IMR-90 (cell line): ENCODE measurements around the gene OXSM. TPM values are rescaled to one million over a fixed set of nuclear protein-coding genes. Genes with fewer than 3 reads are reported as not detected.

Source experiments
- ATAC-seq: fragments of 200-7000 bp; cut with Tn5 transposase; 2 replicates; pipeline ENCODE4 v1.9.1; 2020; ENCODE audit warnings: low read depth, mild to moderate bottlenecking, moderate library complexity
- BruUV-seq: library from RNA; stranded (reverse); fragments of 400-500 nt; replicated peaks from 2 replicates; lab custom pipeline; 2021; lab: Mats Ljungman, UMichigan
- CTCF ChIA-PET: fragments of 300-600 bp; formaldehyde crosslinking; extraction: SDS; loops from one replicate; lab custom pipeline; 2021; ENCODE audit warnings: antibody characterized with exemption; lab: Yijun Ruan, JAX
- POLR2A ChIA-PET: fragments of 300-600 bp; sonication (Branson Sonifier 250); formaldehyde crosslinking; loops from one replicate; lab custom pipeline; 2022; ENCODE audit warnings: antibody characterized with exemption; ENCODE audit not compliant: unreplicated experiment; lab: Charles Lee
- DNase-seq: peaks from one replicate; pipeline ENCODE4 v3.0.0; 2013
- H2AFZ ChIP-seq: replicated peaks from 2 replicates; pipeline ENCODE3; 2013; ENCODE audit warnings: low read length, mild to moderate bottlenecking; ENCODE audit not compliant: poor library complexity
- H2AK5ac ChIP-seq: 2 replicates; pipeline ENCODE4 v1.6.1; 2013; ENCODE audit warnings: low read depth, low read length, inconsistent platforms
- H2AK9ac ChIP-seq: replicated peaks from 2 replicates; pipeline ENCODE3; 2013; ENCODE audit warnings: mild to moderate bottlenecking, low read depth, low read length, moderate library complexity; ENCODE audit not compliant: poor library complexity
- H2BK120ac ChIP-seq: 2 replicates; pipeline ENCODE4 v1.6.1; 2013; ENCODE audit warnings: low read depth, low read length, inconsistent platforms
- H2BK15ac ChIP-seq: 3 replicates; pipeline ENCODE4 v1.6.1; 2013; ENCODE audit warnings: low read depth, low read length, inconsistent platforms
- H2BK20ac ChIP-seq: 2 replicates; pipeline ENCODE4 v1.6.1; 2013; ENCODE audit warnings: low read depth, mild to moderate bottlenecking, inconsistent platforms, low read length, moderate library complexity
- H2BK5ac ChIP-seq: 2 replicates; pipeline ENCODE4 v1.6.1; 2013; ENCODE audit warnings: mild to moderate bottlenecking, low read depth, low read length, inconsistent platforms; ENCODE audit not compliant: poor library complexity, severe bottlenecking
- H3K14ac ChIP-seq: replicated peaks from 2 replicates; pipeline ENCODE4 v1.6.1; 2013; ENCODE audit warnings: low read depth, low read length, inconsistent platforms
- H3K18ac ChIP-seq: 2 replicates; pipeline ENCODE4 v1.6.1; 2013; ENCODE audit warnings: low read depth, low read length, control low read depth
- H3K23ac ChIP-seq: 2 replicates; pipeline ENCODE4 v1.6.1; 2013; ENCODE audit warnings: low read depth, low read length, inconsistent platforms
- H3K27ac ChIP-seq: 2 replicates; pipeline ENCODE4 v1.5.1; 2013; ENCODE audit warnings: mild to moderate bottlenecking, control low read depth, low read length; ENCODE audit not compliant: insufficient read depth
- H3K27me3 ChIP-seq: 2 replicates; pipeline ENCODE4 v1.6.1; 2013; ENCODE audit warnings: low read length; ENCODE audit not compliant: control insufficient read depth, insufficient read depth
- H3K36me3 ChIP-seq: 2 replicates; pipeline ENCODE4 v1.6.1; 2013; ENCODE audit warnings: low read length, mixed read lengths; ENCODE audit not compliant: control insufficient read depth, insufficient read depth
- H3K4ac ChIP-seq: 2 replicates; pipeline ENCODE4 v1.6.1; 2013; ENCODE audit warnings: low read depth, low read length, inconsistent platforms
- H3K4me1 ChIP-seq: 2 replicates; pipeline ENCODE4 v1.6.1; 2013; ENCODE audit warnings: low read length, mixed read lengths; ENCODE audit not compliant: control insufficient read depth, insufficient read depth
- H3K4me2 ChIP-seq: 2 replicates; pipeline ENCODE4 v1.6.1; 2013; ENCODE audit warnings: low read depth, mild to moderate bottlenecking, control low read depth, low read length, moderate library complexity
- H3K4me3 ChIP-seq: 2 replicates; pipeline ENCODE4 v1.5.1; 2013; ENCODE audit warnings: low read depth, mild to moderate bottlenecking, control low read depth, low read length, moderate library complexity; ENCODE audit not compliant: insufficient read depth
- H3K56ac ChIP-seq: 2 replicates; pipeline ENCODE4 v1.6.1; 2013; ENCODE audit warnings: low read length, inconsistent platforms; ENCODE audit not compliant: insufficient read depth; ENCODE audit errors: extremely low read depth
- H3K79me1 ChIP-seq, 2 experiments: 2 replicates each; pipeline ENCODE4 v1.6.1; 2013; ENCODE audit warnings: low read length in 2 of 2, inconsistent platforms in 1 of 2, low read depth in 1 of 2
- H3K9ac ChIP-seq: 2 replicates; pipeline ENCODE4 v1.6.1; 2013; ENCODE audit warnings: low read depth, low read length, control low read depth
- H3K9me1 ChIP-seq: 2 replicates; pipeline ENCODE4 v1.6.1; 2013; ENCODE audit warnings: low read length, inconsistent platforms; ENCODE audit not compliant: insufficient read depth
- H3K9me3 ChIP-seq: 2 replicates; pipeline ENCODE4 v1.6.1; 2013; ENCODE audit warnings: low read length; ENCODE audit not compliant: control insufficient read depth, insufficient read depth
- H4K20me1 ChIP-seq: 2 replicates; pipeline ENCODE4 v1.6.1; 2013; ENCODE audit warnings: low read length, inconsistent platforms; ENCODE audit not compliant: insufficient read depth
- H4K5ac ChIP-seq: 2 replicates; pipeline ENCODE4 v1.6.1; 2013; ENCODE audit warnings: mild to moderate bottlenecking, low read depth, low read length, control low read depth
- H4K8ac ChIP-seq, 2 experiments: 2 replicates each; pipeline ENCODE4 v1.6.1; 2013; ENCODE audit warnings: low read depth in 2 of 2, low read length in 2 of 2, control low read depth in 1 of 2, inconsistent platforms in 1 of 2
- H4K91ac ChIP-seq: 2 replicates; pipeline ENCODE4 v1.6.1; 2013; ENCODE audit warnings: low read depth, low read length, inconsistent platforms; ENCODE audit not compliant: insufficient read depth
- BHLHE40 ChIP-seq: fragments of 150-350 bp; IDR thresholded peaks from 2 replicates; pipeline ENCODE4 v1.6.1; 2016; ENCODE audit warnings: mild to moderate bottlenecking, low read depth, low read length
- CEBPB ChIP-seq: IDR thresholded peaks from 2 replicates; pipeline ENCODE4 v1.6.1; 2012; ENCODE audit warnings: low read depth, low read length, improper control_type of control experiment
- CHD1 ChIP-seq: IDR thresholded peaks from 2 replicates; pipeline ENCODE4 v1.6.1; 2012; ENCODE audit warnings: low read depth, low read length, improper control_type of control experiment
- FOS ChIP-seq: fragments of 150-350 bp; IDR thresholded peaks from 2 replicates; pipeline ENCODE4 v1.6.1; 2016; ENCODE audit warnings: low read depth, low read length
- MAFK ChIP-seq: IDR thresholded peaks from 2 replicates; pipeline ENCODE4 v1.6.1; 2012; ENCODE audit warnings: low read depth, low read length, improper control_type of control experiment
- MXI1 ChIP-seq: IDR thresholded peaks from 2 replicates; pipeline ENCODE4 v1.6.1; 2012; ENCODE audit warnings: low read depth, mild to moderate bottlenecking, low read length, moderate library complexity, borderline replicate concordance
- NFE2L2 ChIP-seq: fragments of 150-350 bp; IDR thresholded peaks from 2 replicates; pipeline ENCODE4 v1.6.1; 2016; ENCODE audit warnings: low read depth, mild to moderate bottlenecking, low read length
- POLR2A ChIP-seq: IDR thresholded peaks from 2 replicates; pipeline ENCODE4 v1.6.1; 2012; ENCODE audit warnings: mild to moderate bottlenecking, low read depth, low read length
- RAD21 ChIP-seq: IDR thresholded peaks from 2 replicates; pipeline ENCODE4 v1.6.1; 2012; ENCODE audit warnings: low read length, improper control_type of control experiment
- RCOR1 ChIP-seq: IDR thresholded peaks from 2 replicates; pipeline ENCODE4 v1.6.1; 2012; ENCODE audit warnings: mild to moderate bottlenecking, low read length, improper control_type of control experiment; ENCODE audit not compliant: insufficient replicate concordance
- RFX5 ChIP-seq: IDR thresholded peaks from 2 replicates; pipeline ENCODE4 v1.8.0; 2012; ENCODE audit warnings: low read depth, mild to moderate bottlenecking, low read length, moderate library complexity
- SMC3 ChIP-seq: fragments of 150-350 bp; IDR thresholded peaks from 2 replicates; pipeline ENCODE4 v1.6.1; 2016; ENCODE audit warnings: low read depth, mild to moderate bottlenecking, antibody characterized with exemption, low read length, moderate library complexity
- WGBS, 2 experiments: methylation state at CpG; one replicate each; pipeline versions ENCODE4 v1.1.5 to v1.1.7; 2013; ENCODE audit warnings: missing lambda C conversion rate in 2 of 2; ENCODE audit not compliant: insufficient read length in 1 of 2; ENCODE audit errors: extremely low coverage in 2 of 2; 5-methylcytosine and 5-hydroxymethylcytosine counted together
- dilution Hi-C: fragments of 300-500 bp; cut with HindIII; formaldehyde crosslinking; loops from one replicate; pipeline ENCODE4 v1.14.3; 2018; ENCODE audit warnings: low sequenced_read_pairs; ENCODE audit not compliant: unreplicated experiment
- in situ Hi-C: fragments of 300-500 bp; cut with MboI; formaldehyde crosslinking; loops from 3 replicates; pipeline ENCODE4 v1.14.3; 2019; ENCODE audit warnings: low sequenced_read_pairs, inconsistent platforms, mixed read lengths
- intact Hi-C: fragments of 100-400 bp; cut with micrococcal nuclease; formaldehyde crosslinking; loops from 2 replicates; pipeline ENCODE4 v1.10.0; 2022
- polyA plus RNA-seq, 3 experiments: library from polyadenylated mRNA; depleted of rRNA; stranded (reverse); fragments of >200 nt; gene quantifications; 2 replicates each; pipeline ENCODE4 v1.2.3, GENCODE V29; 2012; ENCODE audit warnings: low replicate concordance in 1 of 3
- total RNA-seq: library from RNA; depleted of rRNA; stranded (reverse); fragments of >200 nt; gene quantifications from 2 replicates; pipeline ENCODE4 v1.2.3, GENCODE V29; 2012
- TF ChIP-seq, protein P1 (sequence below): fragments of 150-350 bp; IDR thresholded peaks from 2 replicates; pipeline ENCODE4 v1.6.1; 2016; ENCODE audit warnings: low read depth, mild to moderate bottlenecking, low read length, moderate library complexity, borderline replicate concordance
- TF ChIP-seq, protein P2 (sequence below): conservative IDR thresholded peaks from 2 replicates; pipeline ENCODE4 v1.5.1; 2012; ENCODE audit warnings: mild to moderate bottlenecking, low read depth, low read length, improper control_type of control experiment

The OXSM gene
- total and polyA plus RNA-seq, 2 of the 4 experiments (the other 2 are of a cell fraction), result 11.4 to 15.4 TPM

DNA sequence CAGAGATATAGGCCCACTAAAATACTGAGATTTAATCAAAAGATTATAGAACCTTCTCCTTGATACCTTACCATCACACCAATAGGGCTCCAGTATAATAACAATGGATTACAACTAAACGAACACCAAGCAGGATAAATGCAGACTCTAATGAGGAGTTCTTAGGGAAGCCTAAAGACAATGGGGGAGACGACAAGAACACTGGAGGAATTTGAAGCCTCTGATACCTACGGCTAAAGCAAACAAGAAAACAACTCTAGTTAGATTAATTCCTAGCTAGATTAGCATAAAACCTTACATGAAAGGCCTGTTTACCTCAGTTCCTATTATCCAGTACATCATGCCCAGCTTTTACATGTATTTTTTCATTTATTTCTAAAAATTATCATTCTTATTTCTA, 41.7 kb upstream of the OXSM start:
- no peak overlapping the region for H3K23ac ChIP-seq
- CTCF ChIA-PET, result no interaction called here
- H3K9ac ChIP-seq, result no peak overlapping the region
- no peak overlapping the region for H3K56ac ChIP-seq
- intact Hi-C loops, result no loop called here
- no peak overlapping the region for H3K4me3 ChIP-seq
- H3K4me1 ChIP-seq, result no peaks in the 10 kb centered on the region
- TF ChIP-seq CHD1 (no peak), MXI1 (no peak), RCOR1 (no peak), RFX5 (no peak), CEBPB (no peak), POLR2A (no peak), BHLHE40 (no peak), RAD21 (no peak), FOS (no peak), SMC3 (no peak), NFE2L2 (no peak), MAFK (no peak)
- TF ChIP-seq, protein P1, sequence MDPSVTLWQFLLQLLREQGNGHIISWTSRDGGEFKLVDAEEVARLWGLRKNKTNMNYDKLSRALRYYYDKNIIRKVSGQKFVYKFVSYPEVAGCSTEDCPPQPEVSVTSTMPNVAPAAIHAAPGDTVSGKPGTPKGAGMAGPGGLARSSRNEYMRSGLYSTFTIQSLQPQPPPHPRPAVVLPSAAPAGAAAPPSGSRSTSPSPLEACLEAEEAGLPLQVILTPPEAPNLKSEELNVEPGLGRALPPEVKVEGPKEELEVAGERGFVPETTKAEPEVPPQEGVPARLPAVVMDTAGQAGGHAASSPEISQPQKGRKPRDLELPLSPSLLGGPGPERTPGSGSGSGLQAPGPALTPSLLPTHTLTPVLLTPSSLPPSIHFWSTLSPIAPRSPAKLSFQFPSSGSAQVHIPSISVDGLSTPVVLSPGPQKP, result no peak
- TF ChIP-seq, protein P2, sequence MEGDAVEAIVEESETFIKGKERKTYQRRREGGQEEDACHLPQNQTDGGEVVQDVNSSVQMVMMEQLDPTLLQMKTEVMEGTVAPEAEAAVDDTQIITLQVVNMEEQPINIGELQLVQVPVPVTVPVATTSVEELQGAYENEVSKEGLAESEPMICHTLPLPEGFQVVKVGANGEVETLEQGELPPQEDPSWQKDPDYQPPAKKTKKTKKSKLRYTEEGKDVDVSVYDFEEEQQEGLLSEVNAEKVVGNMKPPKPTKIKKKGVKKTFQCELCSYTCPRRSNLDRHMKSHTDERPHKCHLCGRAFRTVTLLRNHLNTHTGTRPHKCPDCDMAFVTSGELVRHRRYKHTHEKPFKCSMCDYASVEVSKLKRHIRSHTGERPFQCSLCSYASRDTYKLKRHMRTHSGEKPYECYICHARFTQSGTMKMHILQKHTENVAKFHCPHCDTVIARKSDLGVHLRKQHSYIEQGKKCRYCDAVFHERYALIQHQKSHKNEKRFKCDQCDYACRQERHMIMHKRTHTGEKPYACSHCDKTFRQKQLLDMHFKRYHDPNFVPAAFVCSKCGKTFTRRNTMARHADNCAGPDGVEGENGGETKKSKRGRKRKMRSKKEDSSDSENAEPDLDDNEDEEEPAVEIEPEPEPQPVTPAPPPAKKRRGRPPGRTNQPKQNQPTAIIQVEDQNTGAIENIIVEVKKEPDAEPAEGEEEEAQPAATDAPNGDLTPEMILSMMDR, result no peak
- H2BK5ac ChIP-seq, result no peak overlapping the region
- no peak overlapping the region for H2BK120ac ChIP-seq
- BruUV-seq, result no TSS peak
- no peak overlapping the region for H4K91ac ChIP-seq
- no peak overlapping the region for H3K4ac ChIP-seq
- no peak overlapping the region for H3K18ac ChIP-seq
- H2BK20ac ChIP-seq, result no peak overlapping the region
- H3K27ac ChIP-seq, result no peak overlapping the region
- H3K79me1 ChIP-seq, result peaks cover 0 to 3% of the 10 kb centered on the region in 2 experiments; a peak in 2 of 4 replicates
- peaks cover 13% of the 10 kb centered on the region; the same call in 1 of the 2 replicates for H3K36me3 ChIP-seq
- H3K9me1 ChIP-seq, result no peaks in the 10 kb centered on the region; the same call in 1 of the 2 replicates
- no peak overlapping the region for H2AFZ ChIP-seq
- H3K27me3 ChIP-seq, result no peaks in the 10 kb centered on the region
- DNase-seq, result no peak
- ATAC-seq, result no peak
- dilution Hi-C loops, result no loop called here
- no peaks in the 10 kb centered on the region for H3K9me3 ChIP-seq
- POLR2A ChIA-PET, result interaction anchor here (0.6 kb wide), 1 partner anchor 13 kb away, joined by 9 read pairs; no protein-coding TSS in a partner anchor
- no peak overlapping the region for H3K14ac ChIP-seq
- no CpG with 5 or more reads among the region's 3 CpGs for whole genome bisulfite sequencing, 2 experiments
- no peak overlapping the region for H4K8ac ChIP-seq
- H2AK5ac ChIP-seq, result no peak overlapping the region
- in situ Hi-C loops, result no loop called here
- H2BK15ac ChIP-seq, result no peak overlapping the region
- H4K20me1 ChIP-seq, result no peaks in the 10 kb centered on the region
- no peak overlapping the region for H3K4me2 ChIP-seq
- no peak overlapping the region for H2AK9ac ChIP-seq
- no peak overlapping the region for H4K5ac ChIP-seq
